H1 (cell line): ENCODE results near the gene PLEK2.

Source experiments
- CREB1 ChIP-seq: IDR thresholded peaks from 2 replicates; pipeline ENCODE4 v1.6.1; 2012; ENCODE audit warnings: inconsistent platforms
- CTCF ChIP-seq, 3 experiments: IDR thresholded peaks; 1 replicate in 2 of 3; 2 replicates in 1 of 3; pipeline versions ENCODE4 v1.5.1 to v1.6.1; 2011; ENCODE audit warnings: low read length in 3 of 3, mild to moderate bottlenecking in 3 of 3, inconsistent platforms in 2 of 3, low read depth in 1 of 3, moderate library complexity in 1 of 3; ENCODE audit not compliant: insufficient read depth in 1 of 3; ENCODE audit errors: control extremely low read depth in 1 of 3
- GTF2F1 ChIP-seq: IDR thresholded peaks from 2 replicates; pipeline ENCODE4 v1.6.1; 2012; ENCODE audit warnings: low read depth, low read length, improper control_type of control experiment, borderline replicate concordance
- ZNF274 ChIP-seq: IDR thresholded peaks from 2 replicates; pipeline ENCODE4 v1.7.0; 2012; ENCODE audit warnings: low read length, borderline replicate concordance; ENCODE audit errors: extremely low read depth

- TF ChIP-seq CTCF (IDR thresholded peaks at IDR 0.05; ENCODE audit: control extremely low read depth in 1 of 3, insufficient read depth in 1 of 3, low read depth in 1 of 3, low read length in 3 of 3) (no peak), GTF2F1 (no peak), ZNF274 (no peak), CREB1 (no peak)
These were observed 17.7 kb upstream of the PLEK2 start for GRCh38 chr14:67429510-67430205.
